Right lobe of liver (tissue), 4 donors: Measurements from ENCODE around the gene TIMM23.
A peak's percentile ranks its signal among the peaks of the same experiment; 100 is the strongest.

Experiments
- POLR2A ChIP-seq: fragments of 450-650 bp; IDR thresholded peaks from one replicate; pipeline ENCODE4 v1.6.1; 2017; ENCODE audit warnings: antibody characterized with exemption, mild to moderate bottlenecking
- TF ChIP-seq, protein P1 (sequence below), 4 donors: fragments of 200-600 bp in 3 of 4; fragments of 450-650 bp in 1 of 4; IDR thresholded peaks; one replicate each; pipeline versions ENCODE4 v1.5.1 to v1.8.0; 2016 to 2022; ENCODE audit warnings: antibody characterized with exemption in 4 of 4, mild to moderate bottlenecking in 2 of 4
- donor health status: DM: no; HTN: no; CAD: no.
- donor health status: DM: no; HTN: no; CAD: no.
- donor health status: DM: no; HTN: yes; CAD: no.

DNA sequence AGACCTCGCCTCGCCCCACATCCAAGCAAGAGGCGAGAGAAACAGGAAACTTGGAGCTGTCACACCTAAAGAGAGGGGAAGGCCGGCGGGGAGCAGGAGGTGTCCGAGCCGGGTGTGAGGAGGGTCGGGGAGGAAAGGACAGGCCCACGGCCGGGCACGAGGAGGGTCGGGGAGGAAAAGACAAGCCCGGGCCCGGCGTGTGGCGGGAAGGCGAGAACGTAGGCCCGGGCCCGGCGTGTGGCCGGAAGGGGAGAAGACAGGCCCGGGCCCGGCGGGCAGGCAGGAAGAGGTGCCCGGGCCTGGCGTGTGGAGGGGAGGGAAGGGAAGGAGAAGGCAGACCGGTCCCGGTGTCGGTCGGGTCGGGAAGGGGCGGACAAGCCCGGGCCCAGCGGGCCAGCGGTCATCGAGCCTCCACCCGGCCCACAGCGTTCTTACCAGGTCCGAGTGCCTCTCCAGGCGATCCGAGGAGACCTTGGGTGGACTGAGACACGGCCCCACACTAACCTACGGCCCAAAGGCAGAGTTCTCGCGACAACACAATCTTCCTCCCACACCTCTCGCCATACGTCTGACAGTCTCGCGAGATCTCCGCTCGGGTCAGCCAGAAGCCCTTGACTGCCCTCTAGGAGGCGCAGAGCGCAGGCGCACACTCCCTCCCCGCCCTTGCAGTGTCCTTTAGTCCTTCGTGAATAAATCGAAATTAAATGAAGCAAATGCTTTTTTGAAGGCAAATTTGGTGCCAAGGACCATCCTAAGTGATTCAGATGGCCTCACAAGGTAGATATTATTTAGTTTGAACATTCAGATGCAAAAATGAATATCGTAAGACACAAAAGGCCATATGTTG lies 58.0 kb downstream of the TIMM23 start, which contains the start of gene NCOA4:
- peak; percentile 96 for TF ChIP-seq POLR2A
- TF ChIP-seq, protein P1, sequence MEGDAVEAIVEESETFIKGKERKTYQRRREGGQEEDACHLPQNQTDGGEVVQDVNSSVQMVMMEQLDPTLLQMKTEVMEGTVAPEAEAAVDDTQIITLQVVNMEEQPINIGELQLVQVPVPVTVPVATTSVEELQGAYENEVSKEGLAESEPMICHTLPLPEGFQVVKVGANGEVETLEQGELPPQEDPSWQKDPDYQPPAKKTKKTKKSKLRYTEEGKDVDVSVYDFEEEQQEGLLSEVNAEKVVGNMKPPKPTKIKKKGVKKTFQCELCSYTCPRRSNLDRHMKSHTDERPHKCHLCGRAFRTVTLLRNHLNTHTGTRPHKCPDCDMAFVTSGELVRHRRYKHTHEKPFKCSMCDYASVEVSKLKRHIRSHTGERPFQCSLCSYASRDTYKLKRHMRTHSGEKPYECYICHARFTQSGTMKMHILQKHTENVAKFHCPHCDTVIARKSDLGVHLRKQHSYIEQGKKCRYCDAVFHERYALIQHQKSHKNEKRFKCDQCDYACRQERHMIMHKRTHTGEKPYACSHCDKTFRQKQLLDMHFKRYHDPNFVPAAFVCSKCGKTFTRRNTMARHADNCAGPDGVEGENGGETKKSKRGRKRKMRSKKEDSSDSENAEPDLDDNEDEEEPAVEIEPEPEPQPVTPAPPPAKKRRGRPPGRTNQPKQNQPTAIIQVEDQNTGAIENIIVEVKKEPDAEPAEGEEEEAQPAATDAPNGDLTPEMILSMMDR (IDR thresholded peaks at IDR 0.05) = peak; percentile 50 to 68 (median 56)
